HG02970 (cell line): ENCODE data around the gene KLK4.

Experiments used
- ATAC-seq: cut with Tn5 transposase; IDR thresholded peaks from one replicate; pipeline ENCODE4 v1.9.1; 2021; ENCODE audit warnings: mild to moderate bottlenecking, moderate library complexity, moderate number of reproducible peaks; ENCODE audit not compliant: unreplicated experiment, low FRiP score

The KLK4 gene

GRCh38 chr19:50889638-50890037 lies 21.6 kb downstream of the KLK4 start:
- ATAC-seq, result no peak

DNA sequence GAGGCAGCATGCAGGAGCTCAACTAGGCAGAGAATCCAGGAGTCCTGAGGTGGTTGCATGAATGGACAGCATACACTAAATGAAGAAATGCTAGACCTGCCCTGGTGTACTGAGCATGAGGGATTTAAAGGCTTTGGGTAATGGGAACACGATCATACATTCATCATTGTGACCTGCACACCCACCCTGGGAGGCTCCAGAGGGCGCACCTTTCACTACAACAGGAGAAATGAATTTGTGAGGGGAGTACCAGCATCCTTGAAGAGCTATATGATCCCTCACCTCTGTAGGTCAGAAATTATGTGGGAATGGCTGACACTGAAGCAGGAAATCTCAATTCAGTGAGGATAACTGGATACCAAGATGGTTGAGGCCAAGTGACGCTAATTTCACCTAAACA lies 29.0 kb downstream of the KLK4 start:
- ATAC-seq, result no peak

- no peak for ATAC-seq
These were observed 31.0 kb downstream of the KLK4 start for GRCh38 chr19:50880241-50880640.

DNA sequence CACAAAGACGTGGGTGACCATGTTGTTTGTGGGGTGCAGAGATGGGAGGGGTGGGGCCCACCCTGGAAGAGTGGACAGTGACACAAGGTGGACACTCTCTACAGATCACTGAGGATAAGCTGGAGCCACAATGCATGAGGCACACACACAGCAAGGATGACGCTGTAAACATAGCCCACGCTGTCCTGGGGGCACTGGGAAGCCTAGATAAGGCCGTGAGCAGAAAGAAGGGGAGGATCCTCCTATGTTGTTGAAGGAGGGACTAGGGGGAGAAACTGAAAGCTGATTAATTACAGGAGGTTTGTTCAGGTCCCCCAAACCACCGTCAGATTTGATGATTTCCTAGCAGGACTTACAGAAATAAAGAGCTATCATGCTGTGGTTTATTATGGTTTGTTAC lies 32.3 kb downstream of the KLK4 start:
- ATAC-seq, result no peak

DNA sequence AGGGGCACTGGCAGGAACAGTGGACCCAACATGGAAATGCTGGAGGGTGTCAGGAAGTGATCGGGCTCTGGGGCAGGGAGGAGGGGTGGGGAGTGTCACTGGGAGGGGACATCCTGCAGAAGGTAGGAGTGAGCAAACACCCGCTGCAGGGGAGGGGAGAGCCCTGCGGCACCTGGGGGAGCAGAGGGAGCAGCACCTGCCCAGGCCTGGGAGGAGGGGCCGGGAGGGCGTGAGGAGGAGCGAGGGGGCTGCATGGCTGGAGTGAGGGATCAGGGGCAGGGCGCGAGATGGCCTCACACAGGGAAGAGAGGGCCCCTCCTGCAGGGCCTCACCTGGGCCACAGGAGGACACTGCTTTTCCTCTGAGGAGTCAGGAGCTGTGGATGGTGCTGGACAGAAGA lies 33.9 kb downstream of the KLK4 start:
- no peak for ATAC-seq

DNA sequence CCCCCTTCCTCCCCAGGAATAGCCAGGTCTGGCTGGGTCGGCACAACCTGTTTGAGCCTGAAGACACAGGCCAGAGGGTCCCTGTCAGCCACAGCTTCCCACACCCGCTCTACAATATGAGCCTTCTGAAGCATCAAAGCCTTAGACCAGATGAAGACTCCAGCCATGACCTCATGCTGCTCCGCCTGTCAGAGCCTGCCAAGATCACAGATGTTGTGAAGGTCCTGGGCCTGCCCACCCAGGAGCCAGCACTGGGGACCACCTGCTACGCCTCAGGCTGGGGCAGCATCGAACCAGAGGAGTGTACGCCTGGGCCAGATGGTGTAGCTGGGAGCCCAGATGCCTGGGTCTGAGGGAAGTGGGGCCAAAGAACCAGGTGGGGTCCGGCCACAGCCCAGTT lies 34.7 kb downstream of the KLK4 start:
- no peak for ATAC-seq

- no peak for ATAC-seq
These were observed 35.3 kb downstream of the KLK4 start for GRCh38 chr19:50875795-50876422.

DNA sequence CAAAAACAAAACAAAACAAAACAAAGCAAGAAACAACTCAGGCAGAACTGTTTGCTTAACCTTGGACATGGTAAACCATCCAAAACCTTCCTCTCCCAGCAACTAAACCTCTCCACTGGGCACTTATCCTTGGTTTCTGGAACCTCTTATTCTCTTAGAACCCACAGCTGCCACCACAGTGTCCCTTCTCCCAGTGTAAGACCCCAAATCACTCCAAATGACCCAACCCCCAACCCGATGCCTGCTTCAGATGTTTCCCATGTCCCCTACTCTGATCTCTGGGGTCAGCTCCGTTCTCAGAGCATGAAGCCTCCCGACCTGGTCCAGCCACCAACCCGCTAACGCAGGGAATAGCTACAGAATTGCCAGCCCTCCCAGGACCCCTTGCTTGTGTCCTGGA lies 37.0 kb downstream of the KLK4 start:
- ATAC-seq, result no peak

DNA sequence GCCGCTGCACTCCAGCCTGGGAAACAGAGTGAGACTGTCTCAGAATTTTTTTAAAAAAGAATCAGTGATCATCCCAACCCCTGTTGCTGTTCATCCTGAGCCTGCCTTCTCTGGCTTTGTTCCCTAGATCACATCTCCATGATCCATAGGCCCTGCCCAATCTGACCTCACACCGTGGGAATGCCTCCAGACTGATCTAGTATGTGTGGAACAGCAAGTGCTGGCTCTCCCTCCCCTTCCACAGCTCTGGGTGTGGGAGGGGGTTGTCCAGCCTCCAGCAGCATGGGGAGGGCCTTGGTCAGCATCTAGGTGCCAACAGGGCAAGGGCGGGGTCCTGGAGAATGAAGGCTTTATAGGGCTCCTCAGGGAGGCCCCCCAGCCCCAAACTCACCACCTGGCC lies 38.1 kb downstream of the KLK4 start, which contains the start of gene KLK2:
KLK2 (plus strand) TSS at position 384 of the 400 bp plus-strand sequence. CDS start 35 bp downstream, outside the sequence.
- no peak for ATAC-seq

GRCh38 chr19:50870417-50871089 lies 40.6 kb downstream of the KLK4 start:
- ATAC-seq, result no peak

GRCh38 chr19:50869479-50869878 lies 41.7 kb downstream of the KLK4 start:
- no peak for ATAC-seq

- no peak for ATAC-seq
These were observed 49.5 kb downstream of the KLK4 start for GRCh38 chr19:50861496-50862286.

DNA sequence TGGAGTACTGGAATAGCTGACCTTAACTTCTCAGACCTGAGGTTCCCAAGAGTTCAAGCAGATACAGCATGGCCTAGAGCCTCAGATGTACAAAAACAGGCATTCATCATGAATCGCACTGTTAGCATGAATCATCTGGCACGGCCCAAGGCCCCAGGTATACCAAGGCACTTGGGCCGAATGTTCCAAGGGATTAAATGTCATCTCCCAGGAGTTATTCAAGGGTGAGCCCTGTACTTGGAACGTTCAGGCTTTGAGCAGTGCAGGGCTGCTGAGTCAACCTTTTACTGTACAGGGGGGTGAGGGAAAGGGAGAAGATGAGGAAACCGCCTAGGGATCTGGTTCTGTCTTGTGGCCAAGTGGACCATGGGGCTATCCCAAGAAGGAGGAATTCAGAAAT lies 50.2 kb downstream of the KLK4 start:
- ATAC-seq, result no peak

DNA sequence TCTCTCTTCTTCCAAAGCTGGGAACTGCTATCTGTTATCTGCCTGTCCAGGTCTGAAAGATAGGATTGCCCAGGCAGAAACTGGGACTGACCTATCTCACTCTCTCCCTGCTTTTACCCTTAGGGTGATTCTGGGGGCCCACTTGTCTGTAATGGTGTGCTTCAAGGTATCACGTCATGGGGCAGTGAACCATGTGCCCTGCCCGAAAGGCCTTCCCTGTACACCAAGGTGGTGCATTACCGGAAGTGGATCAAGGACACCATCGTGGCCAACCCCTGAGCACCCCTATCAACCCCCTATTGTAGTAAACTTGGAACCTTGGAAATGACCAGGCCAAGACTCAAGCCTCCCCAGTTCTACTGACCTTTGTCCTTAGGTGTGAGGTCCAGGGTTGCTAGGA lies 51.3 kb downstream of the KLK4 start:
- ATAC-seq, result no peak

DNA sequence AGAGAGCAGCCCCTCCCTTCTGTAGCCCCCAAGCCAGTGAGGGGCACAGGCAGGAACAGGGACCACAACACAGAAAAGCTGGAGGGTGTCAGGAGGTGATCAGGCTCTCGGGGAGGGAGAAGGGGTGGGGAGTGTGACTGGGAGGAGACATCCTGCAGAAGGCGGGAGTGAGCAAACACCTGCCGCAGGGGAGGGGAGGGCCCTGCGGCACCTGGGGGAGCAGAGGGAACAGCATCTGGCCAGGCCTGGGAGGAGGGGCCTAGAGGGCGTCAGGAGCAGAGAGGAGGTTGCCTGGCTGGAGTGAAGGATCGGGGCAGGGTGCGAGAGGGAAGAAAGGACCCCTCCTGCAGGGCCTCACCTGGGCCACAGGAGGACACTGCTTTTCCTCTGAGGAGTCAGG lies 52.3 kb downstream of the KLK4 start:
- no peak for ATAC-seq

DNA sequence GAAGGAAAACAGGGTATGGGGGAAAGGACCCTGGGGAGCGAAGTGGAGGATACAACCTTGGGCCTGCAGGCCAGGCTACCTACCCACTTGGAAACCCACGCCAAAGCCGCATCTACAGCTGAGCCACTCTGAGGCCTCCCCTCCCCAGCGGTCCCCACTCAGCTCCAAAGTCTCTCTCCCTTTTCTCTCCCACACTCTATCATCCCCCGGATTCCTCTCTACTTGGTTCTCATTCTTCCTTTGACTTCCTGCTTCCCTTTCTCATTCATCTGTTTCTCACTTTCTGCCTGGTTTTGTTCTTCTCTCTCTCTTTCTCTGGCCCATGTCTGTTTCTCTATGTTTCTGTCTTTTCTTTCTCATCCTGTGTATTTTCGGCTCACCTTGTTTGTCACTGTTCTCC lies 53.8 kb downstream of the KLK4 start:
- no peak for ATAC-seq
